GM21360 (cell line): ENCODE measurements around the gene HOATZ.

ENCODE experiments used
- ATAC-seq: cut with Tn5 transposase; IDR thresholded peaks from one replicate; pipeline ENCODE4 v1.9.1; 2021; ENCODE audit warnings: mild to moderate bottlenecking, moderate library complexity; ENCODE audit not compliant: unreplicated experiment

The HOATZ gene

DNA sequence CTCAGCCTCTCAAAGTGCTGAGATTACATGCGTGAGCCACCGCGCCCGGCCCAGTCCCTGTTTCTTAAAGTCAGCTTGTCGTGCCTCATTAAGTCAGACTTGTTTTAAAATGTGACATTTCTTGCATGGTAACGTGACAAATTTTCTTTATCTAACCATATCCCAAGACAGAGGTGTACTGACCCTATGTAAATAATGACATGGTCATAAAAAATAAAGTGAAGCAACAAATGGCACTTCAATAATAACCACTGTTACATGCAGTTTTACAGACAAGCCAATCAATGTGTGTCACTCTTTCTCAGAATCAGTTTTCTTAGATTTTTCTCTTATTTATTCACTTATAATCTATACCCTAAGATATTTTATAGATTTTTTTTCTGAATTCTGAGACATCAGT, 61.2 kb downstream of the HOATZ start:
- no peak for ATAC-seq

DNA sequence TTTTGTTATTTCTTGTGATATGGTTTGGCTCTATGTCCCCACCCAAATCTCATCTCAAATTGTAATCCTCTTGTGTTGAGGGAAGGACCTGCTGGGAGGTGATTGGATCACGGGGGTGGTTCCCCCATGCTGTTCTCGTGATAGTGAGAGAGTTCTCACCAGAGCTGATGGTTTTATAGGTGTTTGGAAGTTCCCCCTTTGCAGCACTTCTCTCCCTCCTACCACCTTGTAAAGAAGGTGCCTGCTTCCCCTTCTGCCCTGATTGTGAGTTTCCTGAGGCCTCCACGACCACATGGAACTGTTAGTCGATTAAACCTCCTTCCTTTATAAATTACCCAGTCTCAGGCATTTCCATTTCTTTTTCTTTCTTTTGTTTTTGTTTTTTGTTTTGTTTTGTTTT, 63.2 kb downstream of the HOATZ start:
- ATAC-seq, result no peak

DNA sequence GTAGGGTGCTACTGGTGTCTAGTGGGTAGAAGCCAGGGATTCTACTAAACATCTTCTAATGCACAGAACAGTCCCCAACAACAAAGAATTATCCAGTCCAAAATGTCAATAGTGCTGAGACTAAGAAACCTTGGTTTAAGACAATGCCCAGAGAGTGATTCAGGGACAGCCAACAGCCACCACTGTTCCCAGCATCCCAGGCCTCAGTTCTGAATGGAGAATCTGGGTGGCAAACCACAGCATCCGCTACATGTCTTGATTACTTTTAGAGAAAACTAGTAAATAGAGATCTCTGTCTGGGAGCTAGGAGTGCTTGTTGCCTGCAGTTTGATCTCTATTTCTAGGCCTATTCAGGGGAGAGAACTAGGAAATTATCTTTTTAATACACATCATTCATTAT, 66.8 kb downstream of the HOATZ start:
- ATAC-seq, result no peak

DNA sequence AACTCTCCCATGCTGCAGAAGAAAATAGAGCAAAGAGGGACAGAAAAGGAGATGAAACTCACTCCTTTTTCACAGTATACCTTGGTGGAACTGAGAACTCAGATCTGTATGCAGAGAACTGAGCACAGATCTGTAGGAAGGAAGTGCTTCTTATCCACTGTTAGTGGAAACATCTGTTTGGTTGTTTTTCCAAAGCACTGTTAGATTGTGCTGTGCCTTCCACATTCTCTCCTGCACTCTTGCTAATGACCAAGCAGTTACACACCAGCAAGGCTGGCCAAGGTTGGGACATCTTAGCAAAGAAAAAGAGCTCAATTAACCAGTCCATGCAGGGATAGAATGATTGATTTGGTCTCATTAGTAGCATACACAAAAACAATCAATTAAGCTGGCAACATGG, 67.6 kb downstream of the HOATZ start:
- ATAC-seq, result no peak

DNA sequence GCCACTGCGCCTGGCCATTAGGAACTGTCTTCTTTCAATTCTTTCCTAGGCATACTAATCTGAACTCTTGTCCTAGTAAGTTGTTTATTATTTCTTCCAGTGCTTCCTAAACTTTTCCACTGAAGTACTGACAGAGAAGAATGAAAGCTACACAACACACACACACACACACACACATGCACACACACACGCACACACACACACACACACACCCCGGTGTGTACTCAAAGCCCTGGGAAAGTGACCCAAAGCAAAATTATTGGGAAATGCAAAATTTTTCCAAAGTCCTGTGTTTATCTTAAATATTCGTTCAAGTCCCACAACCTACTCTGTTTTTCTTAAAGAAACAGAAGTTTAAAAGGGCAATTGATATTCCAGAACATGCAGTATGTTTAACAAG, 68.3 kb downstream of the HOATZ start:
- ATAC-seq, result no peak

DNA sequence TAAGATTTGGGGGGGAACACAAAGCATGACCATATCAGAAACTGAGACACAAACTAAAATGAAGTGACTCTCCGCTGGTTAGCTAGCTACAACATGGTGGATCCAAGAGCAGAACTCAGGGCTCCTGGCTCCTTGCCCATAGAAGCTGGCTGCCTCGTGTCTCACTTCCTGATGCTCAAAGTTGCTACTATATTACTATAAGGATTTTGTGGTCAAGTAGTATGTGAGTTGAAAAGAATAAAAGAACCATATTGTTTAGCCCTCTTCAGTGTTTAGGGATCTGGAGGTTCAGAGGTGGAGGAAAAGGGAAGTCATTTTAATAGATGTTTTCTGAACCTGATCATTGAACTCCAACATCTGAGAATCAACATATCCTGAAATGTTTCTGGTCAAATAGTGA, 70.8 kb downstream of the HOATZ start:
- ATAC-seq, result no peak

DNA sequence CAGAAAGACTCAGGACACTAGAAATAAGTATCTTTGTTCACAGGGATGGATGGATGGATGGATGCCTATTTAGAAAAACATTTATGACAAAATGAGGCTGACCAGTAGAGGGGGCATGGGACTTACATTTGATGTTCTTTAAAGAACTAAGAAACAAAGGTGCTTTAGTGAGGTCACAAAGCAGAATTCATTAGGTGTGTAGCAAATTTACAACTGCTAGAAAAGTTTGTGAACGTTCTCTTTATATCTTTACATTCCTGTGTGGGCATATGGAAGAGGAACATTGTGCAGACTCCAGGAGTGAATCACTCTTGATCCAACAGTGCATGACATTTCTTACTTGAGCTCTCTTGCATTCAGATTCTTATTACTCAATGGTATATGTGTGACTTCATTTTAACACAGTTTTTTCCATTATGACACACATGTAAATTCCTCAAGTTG, 71.8 kb downstream of the HOATZ start:
- ATAC-seq, result no peak
